Activated B cell treated with CpG ODN at 0.5 μM for 24 hours (primary cell): Measurements from ENCODE around the gene WDR27. TPM values are rescaled to one million over a fixed set of nuclear protein-coding genes. Genes with fewer than 3 reads are reported as not detected.

Source experiments
- ATAC-seq: fragments of 200-7000 bp; cut with Tn5 transposase; one replicate; pipeline ENCODE4 v1.10.0; 2021; ENCODE audit warnings: low read depth, mild to moderate bottlenecking, moderate library complexity
- CTCF ChIA-PET: fragments of 350-600 bp; sonication (Branson Sonifier 250); formaldehyde crosslinking; loops from one replicate; lab custom pipeline; 2021; ENCODE audit warnings: antibody characterized with exemption; lab: Charles Lee
- POLR2A ChIA-PET: fragments of 350-600 bp; sonication (Branson Sonifier 250); formaldehyde crosslinking; loops from one replicate; lab custom pipeline; 2021; ENCODE audit warnings: antibody characterized with exemption; lab: Charles Lee
- DNase-seq: peaks from one replicate; pipeline ENCODE4 v3.0.0; 2022
- H3K27ac Mint-ChIP-seq: one replicate; pipeline ENCODE4 v1.8.0; 2020; ENCODE audit warnings: mixed read lengths
- H3K27me3 Mint-ChIP-seq: one replicate; pipeline ENCODE4 v1.8.0; 2021; ENCODE audit warnings: mixed read lengths
- H3K36me3 Mint-ChIP-seq: one replicate; pipeline ENCODE4 v1.8.0; 2021; ENCODE audit warnings: low read depth, mixed read lengths
- H3K4me1 Mint-ChIP-seq: one replicate; pipeline ENCODE4 v1.8.0; 2021; ENCODE audit warnings: mixed read lengths
- H3K4me3 Mint-ChIP-seq: one replicate; pipeline ENCODE4 v1.8.0; 2020; ENCODE audit warnings: mild to moderate bottlenecking, mixed read lengths
- H3K9me3 Mint-ChIP-seq: one replicate; pipeline ENCODE4 v1.8.0; 2020; ENCODE audit warnings: mixed read lengths
- CTCF ChIP-seq: fragments of 200-600 bp; IDR thresholded peaks from one replicate; pipeline ENCODE4 v1.8.0; 2022; ENCODE audit warnings: antibody characterized with exemption, mild to moderate bottlenecking
- intact Hi-C: fragments of 100-400 bp; cut with micrococcal nuclease; formaldehyde crosslinking; loops from one replicate; pipeline ENCODE4 v1.15.1; 2024
- total RNA-seq: library from RNA; stranded (reverse); gene quantifications from 2 replicates; pipeline ENCODE4 v1.2.3, GENCODE V29; 2022

The WDR27 gene
- total RNA-seq, 1 donor from 2014 or later: 49.1 TPM

GRCh38 chr6:169666441-169666840 lies 35.4 kb downstream of the WDR27 start:
- intact Hi-C loops: no loop called here
- CTCF ChIA-PET: no interaction called here
- H3K27ac Mint-ChIP-seq: no peak overlapping the region
- no peak overlapping the region for H3K4me3 Mint-ChIP-seq
- DNase-seq (no peak), ATAC-seq (no peak)
- H3K4me1 Mint-ChIP-seq: no peaks in the 10 kb centered on the region
- H3K36me3 Mint-ChIP-seq: peaks cover 75% of the 10 kb centered on the region
- TF ChIP-seq CTCF: no peak
- POLR2A ChIA-PET: no interaction called here
- H3K27me3 Mint-ChIP-seq: no peaks in the 10 kb centered on the region
- no peaks in the 10 kb centered on the region for H3K9me3 Mint-ChIP-seq

GRCh38 chr6:169665289-169665688 lies 36.5 kb downstream of the WDR27 start:
- ChIA-PET CTCF (no interaction called here), POLR2A (no interaction called here)
- Mint-ChIP-seq H3K4me3 (no peak overlapping the region), H3K27ac (no peak overlapping the region), H3K27me3 (no peaks in the 10 kb centered on the region), H3K9me3 (no peaks in the 10 kb centered on the region), H3K4me1 (no peaks in the 10 kb centered on the region), H3K36me3 (peaks cover 67% of the 10 kb centered on the region)
- ATAC-seq (no peak), DNase-seq (no peak)
- intact Hi-C loops: no loop called here
- TF ChIP-seq CTCF: no peak

- no peaks in the 10 kb centered on the region for H3K9me3 Mint-ChIP-seq
- POLR2A ChIA-PET: no interaction called here
- no peak overlapping the region for H3K27ac Mint-ChIP-seq
- TF ChIP-seq CTCF: no peak
- peaks cover 67% of the 10 kb centered on the region for H3K36me3 Mint-ChIP-seq
- no peaks in the 10 kb centered on the region for H3K4me1 Mint-ChIP-seq
- no peak overlapping the region for H3K4me3 Mint-ChIP-seq
- no peak for ATAC-seq
- CTCF ChIA-PET: no interaction called here
- no peaks in the 10 kb centered on the region for H3K27me3 Mint-ChIP-seq
- intact Hi-C loops: no loop called here
- no peak for DNase-seq
Measured at GRCh38 chr6:169664227-169664626, 37.6 kb downstream of the WDR27 start.

GRCh38 chr6:169663468-169663867 lies 38.4 kb downstream of the WDR27 start:
- intact Hi-C loops: no loop called here
- Mint-ChIP-seq H3K4me3 (no peak overlapping the region), H3K4me1 (no peaks in the 10 kb centered on the region), H3K36me3 (peaks cover 66% of the 10 kb centered on the region), H3K27me3 (no peaks in the 10 kb centered on the region), H3K27ac (no peak overlapping the region), H3K9me3 (no peaks in the 10 kb centered on the region)
- no peak for ATAC-seq
- TF ChIP-seq CTCF: no peak
- CTCF ChIA-PET: no interaction called here
- DNase-seq: no peak
- POLR2A ChIA-PET: no interaction called here

GRCh38 chr6:169661391-169661756 lies 40.5 kb downstream of the WDR27 start:
- ATAC-seq (no peak), DNase-seq (no peak)
- intact Hi-C loops: no loop called here
- CTCF ChIA-PET: no interaction called here
- Mint-ChIP-seq H3K27ac (no peak overlapping the region), H3K9me3 (no peaks in the 10 kb centered on the region), H3K4me3 (no peak overlapping the region), H3K27me3 (no peaks in the 10 kb centered on the region), H3K4me1 (no peaks in the 10 kb centered on the region), H3K36me3 (peaks cover 67% of the 10 kb centered on the region)
- POLR2A ChIA-PET: no interaction called here
- TF ChIP-seq CTCF: no peak
